ENCODE data around the gene FOXRED1. TPM values are rescaled to one million over a fixed set of nuclear protein-coding genes. Genes with fewer than 3 reads are reported as not detected.

Gene FOXRED1
- total RNA-seq, 1 experiment from 2014 or later: 67.5 TPM

- Mint-ChIP-seq H3K36me3 (ENCODE audit: insufficient read depth in 1 of 3, low read depth in 3 of 3) (peaks cover 0 to 3% (median 0%) of the 10 kb centered on the region in 3 experiments; a peak in 3 of 7 replicates), H3K9me3 (no peaks in the 10 kb centered on the region; a peak in 1 of 5 replicates), H3K4me1 (peaks cover 14 to 16% of the 10 kb centered on the region in 2 experiments), H3K27ac (no peak overlapping the region), H3K4me3 (peak overlapping the region in 1 of 2 experiments; percentile 21; a peak in 1 of 5 replicates), H3K27me3 (ENCODE audit: low read depth) (peaks cover 14% of the 10 kb centered on the region)
- H3K4me1 ChIP-seq (ENCODE audit: insufficient read depth, low read length): peaks cover 4% of the 10 kb centered on the region; the same call in 1 of the 2 replicates
- H3K23me2 ChIP-seq (ENCODE audit: insufficient read length, low read depth, low read length, poor library complexity, severe bottlenecking): peaks cover 13% of the 10 kb centered on the region
- no peaks in the 10 kb centered on the region for H3K9me3 ChIP-seq (ENCODE audit: control insufficient read depth, low read depth, low read length)
- no peaks in the 10 kb centered on the region for H3K79me2 ChIP-seq (ENCODE audit: insufficient read depth, low read length)
- no peak overlapping the region for H4K5ac ChIP-seq (ENCODE audit: insufficient read length, low read depth, low read length)
- no peak overlapping the region for H3K4ac ChIP-seq (ENCODE audit: low read depth, low read length)
- peaks cover 2% of the 10 kb centered on the region; the same call in 1 of the 2 replicates for H3K27me3 ChIP-seq (ENCODE audit: insufficient read depth, low read length)
- H2BK15ac ChIP-seq (ENCODE audit: low read depth, low read length): no peak overlapping the region
- no peak overlapping the region for H3T11ph ChIP-seq (ENCODE audit: low read length)
- no peak overlapping the region for H3K56ac ChIP-seq (ENCODE audit: insufficient read length, low read depth, low read length)
- no peaks in the 10 kb centered on the region for H3K79me1 ChIP-seq (ENCODE audit: insufficient read depth, low read depth, low read length, poor library complexity, severe bottlenecking)
- no peak overlapping the region for H3K27ac ChIP-seq (ENCODE audit: insufficient read length, low read depth, low read length)
- no peak overlapping the region for H3K14ac ChIP-seq (ENCODE audit: insufficient read depth, low read length)
- H3K4me2 ChIP-seq (ENCODE audit: insufficient read depth, insufficient read length, low read length): no peak overlapping the region
- H4K20me1 ChIP-seq (ENCODE audit: control insufficient read depth, insufficient read depth, insufficient read length): no peaks in the 10 kb centered on the region
- H3K23ac ChIP-seq (ENCODE audit: insufficient read length, low read depth, low read length): no peak overlapping the region
- DNase-seq: no peak
- no peak for TF ChIP-seq CTCF (conservative IDR thresholded peaks at IDR 0.05)
- H2BK120ac ChIP-seq (ENCODE audit: low read depth, low read length, poor library complexity, severe bottlenecking): no peak overlapping the region
- no peak overlapping the region for H2BK12ac ChIP-seq (ENCODE audit: insufficient read length, low read depth, low read length)
- no peak overlapping the region for H2BK20ac ChIP-seq (ENCODE audit: low read depth, low read length, poor library complexity, severe bottlenecking)
- no peak overlapping the region for H4K8ac ChIP-seq (replicated peaks; ENCODE audit: insufficient read length, low read depth, low read length)
- WGBS (ENCODE audit: extremely low coverage, insufficient read length, low lambda C conversion rate): no CpG with 5 or more reads among the region's 6 CpGs
- H3K9ac ChIP-seq (ENCODE audit: extremely low read depth, insufficient read length, low read length): no peak overlapping the region
- no peak overlapping the region for H2BK5ac ChIP-seq (ENCODE audit: insufficient read length, low read length)
- H2AFZ ChIP-seq (ENCODE audit: low read length): no peak overlapping the region
- no peak overlapping the region for H2AK5ac ChIP-seq (ENCODE audit: insufficient read length, low read length)
- H3K18ac ChIP-seq (ENCODE audit: insufficient read length, low read depth, low read length): no peak overlapping the region
- H4K91ac ChIP-seq (ENCODE audit: insufficient read length, low read depth, low read length): no peak overlapping the region
These were observed 15.9 kb downstream of the FOXRED1 start for GRCh38 chr11:126284829-126285228.
